Purkinje cell (primary cell): ENCODE results near the gene ARPC5. TPM values are rescaled to one million over a fixed set of nuclear protein-coding genes. Genes with fewer than 3 reads are reported as not detected.

ENCODE experiments used
- polyA plus RNA-seq: library from polyadenylated mRNA; unstranded; fragments of >200 nt; fragmentation: Nextera tagmentation; gene quantifications from 2 replicates; pipeline ENCODE4 v1.2.1, GENCODE V29; 2014

The ARPC5 gene
- polyA plus RNA-seq, result 22.9 and 45.3 TPM in 2 replicates

DNA sequence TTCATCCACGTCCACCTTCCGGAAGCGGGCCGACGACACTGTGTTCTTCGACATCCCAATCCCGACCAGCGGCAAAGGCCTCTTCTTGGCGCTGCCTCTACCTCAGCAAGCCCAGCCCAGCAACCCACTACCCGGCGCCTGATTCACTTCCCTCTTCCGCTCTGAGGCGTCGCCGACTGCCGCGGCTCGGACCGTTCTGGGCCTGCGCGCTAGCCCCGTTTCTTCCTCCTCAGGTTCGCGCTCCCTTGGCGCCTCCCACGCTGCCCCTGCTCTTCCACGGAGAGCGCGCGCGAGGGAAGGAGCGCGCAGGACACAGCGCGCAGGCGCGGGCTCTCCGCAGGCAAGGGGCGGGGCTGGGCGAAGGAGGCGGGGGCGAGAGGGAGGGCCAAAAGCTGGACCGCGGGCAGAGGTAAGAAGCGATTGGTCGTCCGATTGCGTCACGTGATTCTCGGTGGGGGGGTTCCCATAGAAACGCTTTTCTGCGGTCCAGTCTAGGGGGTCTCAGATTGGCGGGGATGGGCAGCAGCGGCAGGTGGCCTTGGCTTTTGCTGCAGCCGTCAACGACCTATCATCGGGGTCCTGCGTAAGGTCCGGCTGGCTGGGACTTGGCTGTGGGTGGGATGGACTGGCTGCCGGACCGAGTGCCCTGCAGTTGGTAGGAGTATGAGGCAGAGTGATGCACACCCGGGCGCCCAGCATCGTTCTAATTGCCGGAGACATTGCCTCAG, at the start of gene ARPC5:
ARPC5 (minus strand) TSS at position 178 of the 728 bp plus-strand sequence; CDS start at position 54, 124 bp downstream.

DNA sequence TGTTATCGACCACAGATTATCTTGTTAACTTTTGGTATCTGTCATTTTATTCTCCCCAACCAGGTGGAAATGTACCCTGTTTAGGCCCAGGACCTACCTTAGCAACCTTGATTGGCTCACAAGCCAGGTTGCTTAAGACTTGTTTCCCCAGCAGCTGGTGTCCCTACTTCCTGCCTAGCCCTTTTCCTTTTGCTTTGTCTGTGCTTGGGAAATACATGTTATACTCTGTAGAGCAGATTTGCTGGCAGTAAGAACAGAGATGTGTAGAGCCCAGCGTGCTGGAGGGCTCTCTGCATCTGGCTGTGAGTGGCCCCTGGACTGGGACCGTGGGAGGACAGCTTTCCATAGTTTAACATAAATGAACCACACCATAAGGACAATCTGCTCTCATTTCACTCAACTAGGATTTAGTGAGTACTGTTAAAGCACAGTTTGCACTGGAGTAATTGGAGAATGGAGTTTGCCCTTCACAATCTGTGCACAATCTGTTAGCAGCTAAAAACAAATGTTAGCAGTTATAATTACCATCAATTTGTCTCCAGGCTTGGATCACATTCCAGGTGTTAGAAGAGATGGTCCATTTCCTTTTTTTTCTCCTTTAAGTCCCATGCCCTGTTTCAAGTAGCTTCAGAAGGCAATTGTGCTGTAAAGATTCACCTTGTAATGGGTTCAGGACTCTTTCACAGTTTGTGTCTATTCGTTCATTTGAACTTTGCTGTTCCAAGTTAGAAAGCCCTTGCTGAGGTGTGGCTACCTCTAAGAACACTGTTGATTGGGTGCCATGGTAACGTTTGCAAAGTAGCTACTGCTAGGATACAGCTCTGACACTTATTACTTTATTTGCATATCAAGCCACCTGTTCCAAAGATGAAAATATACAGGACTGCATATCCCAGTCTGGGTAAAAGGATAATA, 17.2 kb upstream of the ARPC5 start, which contains the start of gene APOBEC4:
APOBEC4 (minus strand) TSS at position 770 of the 915 bp plus-strand sequence. CDS start 4,535 bp downstream, outside the sequence.

DNA sequence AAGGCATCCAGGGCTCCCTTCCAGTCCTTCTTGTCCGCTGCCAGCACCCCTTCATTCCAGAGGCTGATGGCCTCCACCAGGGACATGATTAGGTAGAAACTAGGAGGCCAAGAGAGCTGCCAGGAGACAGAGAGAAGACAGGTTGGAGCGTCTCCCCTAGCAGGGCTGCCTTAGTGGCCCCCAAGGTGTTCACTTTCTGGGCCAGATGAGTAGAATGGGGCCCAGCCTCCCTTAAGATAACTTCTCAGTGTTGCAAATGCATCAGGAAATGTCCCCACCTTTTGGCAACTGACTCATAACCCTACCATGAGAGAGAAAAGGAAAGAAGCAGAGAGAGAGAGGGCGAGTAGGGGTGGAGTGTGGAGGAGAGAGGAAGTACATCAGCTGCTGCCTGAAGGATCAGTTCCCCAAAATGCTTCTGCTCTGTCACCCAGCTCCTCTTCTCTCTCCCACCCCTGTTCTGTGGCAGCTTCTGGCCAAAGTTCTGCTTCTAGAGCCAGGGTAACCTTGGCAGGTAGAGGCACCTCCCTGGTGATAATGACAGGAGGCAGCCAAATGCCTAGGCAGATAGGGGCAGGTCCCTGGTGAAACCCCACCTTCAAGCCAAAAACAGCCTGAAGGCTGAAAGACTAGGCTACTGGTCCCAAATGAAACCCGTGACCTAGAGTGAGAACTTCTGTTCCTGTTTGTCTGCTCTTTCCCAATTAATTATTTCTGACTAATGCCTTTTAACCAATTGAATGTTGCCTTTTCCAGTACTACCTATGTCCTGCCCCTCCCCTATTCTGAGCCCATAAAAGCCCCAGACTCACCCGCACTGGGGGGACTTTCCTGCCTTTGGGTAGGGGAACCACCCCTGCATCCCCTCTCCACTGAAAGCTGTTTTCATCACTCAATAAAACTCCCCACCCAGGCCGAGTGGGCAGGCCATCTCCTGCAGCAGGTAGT, 45.1 kb downstream of the ARPC5 start, which contains the start of gene NCF2:
NCF2 (minus strand) TSS at position 216 of the 948 bp plus-strand sequence; CDS start at position 86, 130 bp downstream.

Other genes with a start within 250 kb of the ARPC5 start
- 21.6 and 26.8 TPM in 2 replicates for gene NMNAT2, start 217.4 kb downstream of the ARPC5 start, polyA plus RNA-seq
- 20.2 and 25.8 TPM in 2 replicates for gene SMG7, start 163.3 kb downstream of the ARPC5 start, polyA plus RNA-seq
- gene NCF2, start 45.3 kb downstream of the ARPC5 start, polyA plus RNA-seq, result not detected in 2 replicates
- 0.32 TPM in 1 of 2 replicates, not detected in the other for gene APOBEC4, start 17.5 kb upstream of the ARPC5 start, polyA plus RNA-seq
- 5.3 and 8.9 TPM in 2 replicates for gene RGL1, start 169.3 kb upstream of the ARPC5 start, polyA plus RNA-seq